ENCODE results near the gene SEPSECS. TPM values are rescaled to one million over a fixed set of nuclear protein-coding genes. Genes with fewer than 3 reads are reported as not detected.

The SEPSECS gene
- total RNA-seq, 4 donors from 2014 or later: 4.2 to 21.8 (median 9.6) TPM

DNA sequence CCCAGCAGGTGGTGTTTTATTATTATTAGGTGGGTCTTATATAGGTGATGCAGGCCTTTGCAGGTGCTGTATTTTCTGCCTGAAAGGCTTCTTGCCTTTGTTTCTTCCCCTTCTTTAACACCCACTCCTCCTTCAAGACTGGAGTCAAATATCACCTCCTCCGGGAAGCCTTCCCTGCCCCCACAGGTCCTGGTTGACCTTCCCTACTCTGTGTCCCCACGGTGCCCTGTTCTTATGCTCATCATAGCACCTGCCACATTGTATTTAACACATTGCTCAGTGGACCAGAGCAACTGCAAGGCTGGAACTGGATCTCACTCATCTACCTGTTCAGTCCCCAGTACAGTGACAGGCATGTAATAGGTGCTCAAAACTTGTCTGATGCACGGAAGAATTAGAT, 89.7 kb downstream of the SEPSECS start:
- 88% methylated on average over 3 of the region's 3 CpGs for WGBS
- Histone ChIP-seq H3K36me3 (no peaks in the 10 kb centered on the region), H3K4me3 (no peak overlapping the region), H3K27me3 (no peaks in the 10 kb centered on the region), H3K9me3 (no peaks in the 10 kb centered on the region), H3K27ac (no peak overlapping the region), H3K4me1 (no peaks in the 10 kb centered on the region)
- DNase-seq (ENCODE audit: low spot score in 2 of 2): no peak
- no peak for TF ChIP-seq EP300 (IDR thresholded peaks at IDR 0.05)
- no peak for TF ChIP-seq POLR2AphosphoS5 (IDR thresholded peaks at IDR 0.05)
- TF ChIP-seq POLR2A (IDR thresholded peaks at IDR 0.05): no peak
- no peak for TF ChIP-seq CTCF (IDR thresholded peaks at IDR 0.05)

Other genes starting within 250 kb of the SEPSECS start
- 10 to 100 TPM in 2 of 4 donors, 1 to 10 TPM in 2; 6.5 to 17.4 (median 12.3) TPM for gene CCDC149, start 247.4 kb downstream of the SEPSECS start, total RNA-seq
- under 1 TPM; 0.26 to 0.72 (median 0.50) TPM for gene LGI2, start 129.5 kb downstream of the SEPSECS start, total RNA-seq
- 10 to 100 TPM; 13.2 to 21.2 (median 16.3) TPM for gene PI4K2B, start 73.6 kb upstream of the SEPSECS start, total RNA-seq
- gene ZCCHC4, start 152.3 kb upstream of the SEPSECS start, total RNA-seq: 10 to 100 TPM in 2 of 4 donors, 1 to 10 TPM in 2; 7.2 to 20.0 (median 11.2) TPM
- gene ANAPC4, start 216.8 kb upstream of the SEPSECS start, total RNA-seq: 10 to 100 TPM; 16.9 to 72.1 (median 21.1) TPM